ENCODE measurements around the gene TXNDC9.
"Not testable (repeated sequence)": the region's sequence is repeated elsewhere in the genome, so short reads cannot be mapped to it uniquely, and the experiment has no call there.

Gene TXNDC9

GRCh38 chr2:99335911-99336803 is at the start of gene TXNDC9:
TXNDC9 (minus strand) TSS chr2:99336333; CDS start chr2:99333210, 3,123 bp downstream.
- Histone ChIP-seq H3K4me3 (ENCODE audit: low read depth in 1 of 5, low read length in 5 of 5) (peak within 1 kb of the TSS; percentile 96 to 100 (median 99)), H3K36me3 (ENCODE audit: control insufficient read depth in 5 of 5, insufficient read depth in 5 of 5, low read length in 5 of 5) (peaks cover 8 to 19% (median 16%) of the 10 kb centered on the region in 5 donors), H3K9ac (ENCODE audit: low read length in 5 of 5) (peak within 1 kb of the TSS; percentile 82 to 97 (median 96)), H3K9me3 (ENCODE audit: control insufficient read depth in 5 of 5, low read length in 5 of 5) (no peaks in the 10 kb centered on the region), H3K27me3 (ENCODE audit: control insufficient read depth in 5 of 5, insufficient read depth in 4 of 5, low read length in 5 of 5) (no peaks in the 10 kb centered on the region), H3K27ac (ENCODE audit: low read depth, low read length) (peak within 1 kb of the TSS; percentile 99), H3K4me1 (ENCODE audit: control insufficient read depth in 5 of 5, insufficient read depth in 5 of 5, low read length in 5 of 5) (peaks cover 13 to 32% (median 28%) of the 10 kb centered on the region in 5 donors)

- Histone ChIP-seq H3K9me3 (ENCODE audit: control insufficient read depth in 5 of 5, low read length in 5 of 5) (no peaks in the 10 kb centered on the region), H3K4me3 (ENCODE audit: low read depth in 1 of 5, low read length in 5 of 5) (no peak overlapping the region), H3K9ac (ENCODE audit: low read length in 5 of 5) (no peak overlapping the region), H3K4me1 (ENCODE audit: control insufficient read depth in 5 of 5, insufficient read depth in 5 of 5, low read length in 5 of 5) (no peaks in the 10 kb centered on the region), H3K27me3 (ENCODE audit: control insufficient read depth in 5 of 5, insufficient read depth in 4 of 5, low read length in 5 of 5) (no peaks in the 10 kb centered on the region), H3K36me3 (ENCODE audit: control insufficient read depth in 5 of 5, insufficient read depth in 5 of 5, low read length in 5 of 5) (peaks cover 31 to 69% (median 59%) of the 10 kb centered on the region in 5 donors), H3K27ac (ENCODE audit: low read depth, low read length) (no peak overlapping the region)
Measured at GRCh38 chr2:99382143-99382542, 46.0 kb upstream of the TXNDC9 start.

- no peak overlapping the region for H3K4me3 ChIP-seq (ENCODE audit: low read depth in 1 of 5, low read length in 5 of 5)
- no peak overlapping the region for H3K9ac ChIP-seq (ENCODE audit: low read length in 5 of 5)
- H3K27ac ChIP-seq (ENCODE audit: low read depth, low read length): no peak overlapping the region
- no peaks in the 10 kb centered on the region for H3K27me3 ChIP-seq (ENCODE audit: control insufficient read depth in 5 of 5, insufficient read depth in 4 of 5, low read length in 5 of 5)
- H3K36me3 ChIP-seq (ENCODE audit: control insufficient read depth in 5 of 5, insufficient read depth in 5 of 5, low read length in 5 of 5): peaks cover 38 to 77% (median 65%) of the 10 kb centered on the region in 5 donors
- H3K4me1 ChIP-seq (ENCODE audit: control insufficient read depth in 5 of 5, insufficient read depth in 5 of 5, low read length in 5 of 5): no peaks in the 10 kb centered on the region
- H3K9me3 ChIP-seq (ENCODE audit: control insufficient read depth in 5 of 5, low read length in 5 of 5): no peaks in the 10 kb centered on the region
Measured at GRCh38 chr2:99380376-99381010, 44.4 kb upstream of the TXNDC9 start.

GRCh38 chr2:99377879-99378278 is 41.7 kb upstream of the TXNDC9 start:
- Histone ChIP-seq H3K27me3 (ENCODE audit: control insufficient read depth in 5 of 5, insufficient read depth in 4 of 5, low read length in 5 of 5) (no peaks in the 10 kb centered on the region), H3K36me3 (ENCODE audit: control insufficient read depth in 5 of 5, insufficient read depth in 5 of 5, low read length in 5 of 5) (peaks cover 43 to 69% (median 64%) of the 10 kb centered on the region in 5 donors), H3K9ac (ENCODE audit: low read length in 5 of 5) (no peak overlapping the region), H3K4me3 (ENCODE audit: low read depth in 1 of 5, low read length in 5 of 5) (no peak overlapping the region), H3K4me1 (ENCODE audit: control insufficient read depth in 5 of 5, insufficient read depth in 5 of 5, low read length in 5 of 5) (no peaks in the 10 kb centered on the region), H3K27ac (ENCODE audit: low read depth, low read length) (no peak overlapping the region), H3K9me3 (ENCODE audit: control insufficient read depth in 5 of 5, low read length in 5 of 5) (peaks cover 0 to 4% (median 0%) of the 10 kb centered on the region in 5 donors)

GRCh38 chr2:99376254-99376864 is 40.2 kb upstream of the TXNDC9 start:
- Histone ChIP-seq H3K27ac (ENCODE audit: low read depth, low read length) (no peak overlapping the region), H3K4me3 (ENCODE audit: low read depth in 1 of 5, low read length in 5 of 5) (no peak overlapping the region), H3K9me3 (ENCODE audit: control insufficient read depth in 5 of 5, low read length in 5 of 5) (peaks cover 0 to 4% (median 0%) of the 10 kb centered on the region in 5 donors), H3K4me1 (ENCODE audit: control insufficient read depth in 5 of 5, insufficient read depth in 5 of 5, low read length in 5 of 5) (no peaks in the 10 kb centered on the region), H3K9ac (ENCODE audit: low read length in 5 of 5) (no peak overlapping the region), H3K27me3 (ENCODE audit: control insufficient read depth in 5 of 5, insufficient read depth in 4 of 5, low read length in 5 of 5) (no peaks in the 10 kb centered on the region), H3K36me3 (ENCODE audit: control insufficient read depth in 5 of 5, insufficient read depth in 5 of 5, low read length in 5 of 5) (peaks cover 49 to 64% (median 61%) of the 10 kb centered on the region in 5 donors)

DNA sequence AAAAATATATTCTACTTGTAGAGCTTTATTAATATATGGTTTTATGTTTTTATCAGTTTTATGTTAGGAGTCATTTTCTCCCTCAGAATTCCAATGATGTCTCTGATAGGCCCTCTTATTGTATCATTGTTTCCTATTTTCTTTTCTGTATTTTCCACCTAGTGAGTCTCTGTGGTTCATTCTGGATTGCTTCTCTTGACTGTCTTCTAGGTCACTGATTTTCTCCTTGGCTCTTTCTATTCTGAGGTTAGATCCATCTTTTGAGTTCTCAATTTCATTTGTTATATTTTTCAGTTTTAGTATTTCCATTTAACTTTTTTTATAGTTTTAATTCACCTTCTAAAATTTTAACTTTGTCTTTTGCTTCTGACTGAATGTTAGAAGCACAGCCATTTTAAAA is 38.6 kb upstream of the TXNDC9 start:
- H3K9me3 ChIP-seq (ENCODE audit: control insufficient read depth in 5 of 5, low read length in 5 of 5): peaks cover 0 to 4% (median 0%) of the 10 kb centered on the region in 5 donors
- no peaks in the 10 kb centered on the region for H3K4me1 ChIP-seq (ENCODE audit: control insufficient read depth in 5 of 5, insufficient read depth in 5 of 5, low read length in 5 of 5)
- H3K9ac ChIP-seq (ENCODE audit: low read length in 5 of 5): no peak overlapping the region
- H3K36me3 ChIP-seq (ENCODE audit: control insufficient read depth in 5 of 5, insufficient read depth in 5 of 5, low read length in 5 of 5): peaks cover 48 to 62% (median 56%) of the 10 kb centered on the region in 5 donors
- no peaks in the 10 kb centered on the region for H3K27me3 ChIP-seq (ENCODE audit: control insufficient read depth in 5 of 5, insufficient read depth in 4 of 5, low read length in 5 of 5)
- no peak overlapping the region for H3K27ac ChIP-seq (ENCODE audit: low read depth, low read length)
- H3K4me3 ChIP-seq (ENCODE audit: low read depth in 1 of 5, low read length in 5 of 5): no peak overlapping the region

GRCh38 chr2:99373144-99373543 is 37.0 kb upstream of the TXNDC9 start:
- no peak overlapping the region for H3K4me3 ChIP-seq (ENCODE audit: low read depth in 1 of 5, low read length in 5 of 5)
- H3K27me3 ChIP-seq (ENCODE audit: control insufficient read depth in 5 of 5, insufficient read depth in 4 of 5, low read length in 5 of 5): no peaks in the 10 kb centered on the region
- peaks cover 0 to 4% (median 0%) of the 10 kb centered on the region in 5 donors for H3K9me3 ChIP-seq (ENCODE audit: control insufficient read depth in 5 of 5, low read length in 5 of 5)
- no peaks in the 10 kb centered on the region for H3K4me1 ChIP-seq (ENCODE audit: control insufficient read depth in 5 of 5, insufficient read depth in 5 of 5, low read length in 5 of 5)
- H3K36me3 ChIP-seq (ENCODE audit: control insufficient read depth in 5 of 5, insufficient read depth in 5 of 5, low read length in 5 of 5): peaks cover 47 to 67% (median 60%) of the 10 kb centered on the region in 5 donors
- H3K9ac ChIP-seq (ENCODE audit: low read length in 5 of 5): no peak overlapping the region
- no peak overlapping the region for H3K27ac ChIP-seq (ENCODE audit: low read depth, low read length)

DNA sequence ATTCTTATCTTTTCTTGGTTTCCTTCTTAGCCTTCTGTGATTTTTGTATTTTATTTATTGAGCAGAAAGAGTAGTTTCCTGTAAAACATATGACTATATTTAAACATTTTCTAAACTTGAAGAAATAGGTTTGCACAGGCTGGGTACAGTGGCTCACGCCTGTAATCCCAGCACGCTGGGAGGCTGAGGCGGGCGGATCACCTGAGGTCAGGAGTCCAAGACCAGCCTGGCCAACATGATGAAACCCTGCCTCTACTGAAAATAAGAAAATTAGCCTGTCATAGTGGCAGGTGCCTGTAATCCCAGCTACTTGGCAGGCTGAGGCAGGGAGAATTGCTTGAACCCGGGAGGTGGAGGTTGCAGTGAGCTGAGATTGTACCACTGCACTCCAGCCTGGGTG is 32.7 kb upstream of the TXNDC9 start:
- H3K9me3 ChIP-seq (ENCODE audit: control insufficient read depth in 5 of 5, low read length in 5 of 5); H3K9ac ChIP-seq (ENCODE audit: low read length in 5 of 5); H3K27me3 ChIP-seq (ENCODE audit: control insufficient read depth in 5 of 5, insufficient read depth in 4 of 5, low read length in 5 of 5); H3K4me1 ChIP-seq (ENCODE audit: control insufficient read depth in 5 of 5, insufficient read depth in 5 of 5, low read length in 5 of 5); H3K27ac ChIP-seq (ENCODE audit: low read depth, low read length); H3K4me3 ChIP-seq (ENCODE audit: low read depth in 1 of 5, low read length in 5 of 5): not testable (repeated sequence)
- peaks cover 59 to 75% (median 68%) of the 10 kb centered on the region in 5 donors for H3K36me3 ChIP-seq (ENCODE audit: control insufficient read depth in 5 of 5, insufficient read depth in 5 of 5, low read length in 5 of 5)

- Histone ChIP-seq H3K36me3 (ENCODE audit: control insufficient read depth in 5 of 5, insufficient read depth in 5 of 5, low read length in 5 of 5) (peaks cover 47 to 75% (median 67%) of the 10 kb centered on the region in 5 donors), H3K4me3 (ENCODE audit: low read depth in 1 of 5, low read length in 5 of 5) (no peak overlapping the region), H3K27me3 (ENCODE audit: control insufficient read depth in 5 of 5, insufficient read depth in 4 of 5, low read length in 5 of 5) (no peaks in the 10 kb centered on the region), H3K9ac (ENCODE audit: low read length in 5 of 5) (no peak overlapping the region), H3K9me3 (ENCODE audit: control insufficient read depth in 5 of 5, low read length in 5 of 5) (no peaks in the 10 kb centered on the region), H3K4me1 (ENCODE audit: control insufficient read depth in 5 of 5, insufficient read depth in 5 of 5, low read length in 5 of 5) (no peaks in the 10 kb centered on the region), H3K27ac (ENCODE audit: low read depth, low read length) (no peak overlapping the region)
Measured at GRCh38 chr2:99365661-99366060, 29.5 kb upstream of the TXNDC9 start.

DNA sequence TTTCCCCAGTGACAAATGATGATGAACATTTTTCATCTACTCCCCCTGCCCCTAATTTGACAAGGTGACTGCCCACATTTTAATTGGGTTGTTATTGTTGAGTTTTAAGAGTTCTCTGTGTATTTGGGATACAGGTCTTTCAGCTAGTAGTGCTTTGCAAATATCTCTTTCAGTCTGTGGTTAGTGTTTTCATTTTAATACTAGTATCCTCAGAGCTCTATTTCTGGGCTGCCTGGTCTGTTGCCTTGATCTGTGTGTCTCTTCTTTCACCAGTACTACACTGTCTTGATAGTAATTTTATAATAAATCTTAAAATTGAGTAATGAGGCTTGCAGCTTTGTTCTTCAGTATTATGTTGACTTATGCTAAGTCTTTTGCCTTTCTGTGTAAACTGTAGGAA is 20.7 kb upstream of the TXNDC9 start:
- no peaks in the 10 kb centered on the region for H3K27me3 ChIP-seq (ENCODE audit: control insufficient read depth in 5 of 5, insufficient read depth in 4 of 5, low read length in 5 of 5)
- H3K36me3 ChIP-seq (ENCODE audit: control insufficient read depth in 5 of 5, insufficient read depth in 5 of 5, low read length in 5 of 5): peaks cover 0 to 9% (median 0%) of the 10 kb centered on the region in 5 donors

More for the DNA sequence above, 20.7 kb upstream of the TXNDC9 start:
- Histone ChIP-seq H3K9me3 (ENCODE audit: control insufficient read depth in 5 of 5, low read length in 5 of 5) (no peaks in the 10 kb centered on the region), H3K9ac (ENCODE audit: low read length in 5 of 5) (no peak overlapping the region), H3K4me1 (ENCODE audit: control insufficient read depth in 5 of 5, insufficient read depth in 5 of 5, low read length in 5 of 5) (no peaks in the 10 kb centered on the region), H3K4me3 (ENCODE audit: low read depth in 1 of 5, low read length in 5 of 5) (no peak overlapping the region), H3K27ac (ENCODE audit: low read depth, low read length) (no peak overlapping the region)
